HG03064 (cell line): Measurements from ENCODE around the gene KANK4.
"Not testable (repeated sequence)": the region's sequence is repeated elsewhere in the genome, so short reads cannot be mapped to it uniquely, and the experiment has no call there.

Experiments
- ATAC-seq: cut with Tn5 transposase; IDR thresholded peaks from one replicate; pipeline ENCODE4 v1.9.1; 2021; ENCODE audit warnings: low read depth; ENCODE audit not compliant: unreplicated experiment

The KANK4 gene

DNA sequence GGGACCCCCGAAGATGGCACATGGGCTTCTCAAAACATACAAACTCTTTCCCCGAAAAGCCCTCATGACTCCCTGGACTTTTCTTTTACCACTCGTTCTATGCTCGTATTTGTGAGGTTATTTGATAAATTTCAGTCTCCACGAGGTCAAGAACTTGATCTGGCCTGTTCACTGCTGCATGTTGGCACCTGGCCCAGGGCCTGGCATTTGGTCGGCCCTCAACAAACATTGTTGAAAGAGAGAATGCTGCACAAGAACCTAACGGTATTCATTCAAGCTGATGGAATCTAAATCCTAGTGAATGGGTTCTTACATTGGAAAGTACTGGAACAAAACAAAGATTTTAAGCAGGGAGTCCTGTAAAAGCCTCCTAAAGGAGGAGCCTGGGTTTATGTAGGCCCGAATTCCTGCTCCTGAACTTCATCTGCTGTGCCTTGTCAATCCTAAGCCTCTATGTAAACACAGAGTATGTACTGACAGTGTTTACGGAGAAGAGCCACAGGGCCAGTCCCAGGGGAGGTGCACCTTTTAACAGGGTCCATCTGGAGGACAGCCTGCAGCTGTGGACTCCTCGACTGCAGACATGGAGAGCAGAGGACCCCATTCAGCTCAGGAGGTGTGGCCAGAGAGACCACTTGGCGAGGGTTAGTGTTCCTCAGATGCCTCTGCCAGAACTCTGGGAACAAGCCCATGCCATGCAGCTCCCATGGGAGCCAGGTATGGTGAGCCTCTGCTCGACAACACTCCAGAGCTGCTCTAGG lies 77.7 kb downstream of the KANK4 start:
- no peak for ATAC-seq

DNA sequence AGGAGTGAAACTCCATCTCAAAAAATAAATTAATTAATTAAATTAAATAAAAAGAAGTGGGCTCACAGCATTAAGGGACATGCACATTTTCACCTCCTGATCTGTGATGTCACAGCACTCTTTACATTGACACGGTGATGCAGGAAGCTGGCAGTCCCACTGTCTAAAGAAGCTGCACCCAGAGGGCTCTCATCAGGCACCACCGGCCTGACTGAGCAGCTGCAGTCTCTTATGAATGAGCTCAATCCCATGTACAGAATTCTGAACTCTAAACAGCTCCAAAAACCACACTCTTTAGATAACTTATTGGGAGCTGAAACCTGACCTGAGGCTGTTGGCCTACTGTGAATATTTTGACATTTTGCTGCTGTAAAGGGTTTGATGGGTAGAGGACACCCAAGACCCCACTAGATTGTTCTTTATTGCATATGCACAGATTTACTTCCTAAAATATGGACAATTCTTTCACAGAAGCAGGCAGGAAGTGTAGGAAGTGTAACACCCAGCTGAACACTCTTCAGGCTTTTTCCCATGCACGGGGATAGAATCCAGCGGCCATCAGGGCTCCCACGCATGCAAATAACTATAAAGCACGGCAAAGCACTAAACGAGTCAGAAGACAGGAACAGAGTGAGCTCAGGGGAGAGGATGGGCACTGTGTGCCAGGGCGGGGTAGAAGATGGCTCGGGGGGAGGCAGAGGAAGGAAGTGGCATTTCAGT lies 78.4 kb downstream of the KANK4 start:
- no peak for ATAC-seq

DNA sequence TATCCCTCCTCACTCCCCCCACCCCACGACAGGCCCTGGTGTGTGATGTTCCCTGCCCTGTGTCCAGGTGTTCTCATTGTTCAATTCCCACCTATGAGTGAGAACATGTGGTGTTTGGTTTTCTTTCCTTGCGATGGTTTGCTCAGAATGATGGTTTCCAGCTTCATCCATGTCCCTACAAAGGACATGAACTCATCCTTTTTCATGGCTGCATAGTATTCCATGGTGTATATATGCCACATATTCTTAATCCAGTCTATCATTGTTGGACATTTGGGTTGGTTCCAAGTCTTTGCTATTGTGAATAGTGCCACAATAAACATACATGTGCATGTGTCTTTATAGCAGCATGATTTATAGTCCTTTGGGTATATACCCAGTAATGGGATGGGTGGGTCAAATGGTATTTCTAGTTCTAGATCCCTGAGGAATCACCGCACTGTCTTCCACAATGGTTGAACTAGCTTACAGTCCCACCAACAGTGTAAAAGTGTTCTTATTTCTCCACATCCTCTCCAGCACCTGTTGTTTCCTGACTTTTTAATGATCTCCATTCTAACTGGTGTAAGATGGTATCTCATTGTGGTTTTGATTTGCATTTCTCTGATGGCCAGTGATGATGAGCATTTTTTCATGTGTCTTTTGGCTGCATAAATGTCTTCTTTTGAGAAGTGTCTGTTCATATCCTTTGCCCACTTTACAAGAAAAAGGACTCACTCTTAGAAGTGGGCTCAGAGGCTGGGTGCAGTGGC lies 79.4 kb downstream of the KANK4 start:
- not testable (repeated sequence) for ATAC-seq

DNA sequence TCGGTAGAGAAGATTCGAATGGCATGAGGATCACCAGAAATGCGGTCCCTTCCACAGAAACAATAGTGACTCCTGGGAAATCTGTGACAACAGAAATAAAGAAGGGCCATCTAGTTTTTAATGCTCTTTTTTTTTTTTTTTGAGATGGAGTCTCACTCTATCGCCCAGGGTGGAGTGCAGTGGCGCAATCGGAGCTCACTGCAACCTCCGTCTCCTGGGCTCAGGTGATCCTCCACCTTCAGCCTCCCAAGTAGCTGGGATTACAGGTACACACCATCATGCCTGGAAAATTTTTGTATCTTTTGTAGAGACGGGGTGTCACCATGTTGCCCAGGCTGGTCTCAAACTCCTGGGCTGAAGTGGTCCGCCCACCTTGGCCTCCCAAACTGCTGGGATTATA lies 80.7 kb downstream of the KANK4 start:
- ATAC-seq, result no peak

GRCh38 chr1:62237950-62238374 lies 81.3 kb downstream of the KANK4 start:
- ATAC-seq, result no peak

- ATAC-seq, result no peak
These were observed 81.9 kb downstream of the KANK4 start for GRCh38 chr1:62237361-62237760.

DNA sequence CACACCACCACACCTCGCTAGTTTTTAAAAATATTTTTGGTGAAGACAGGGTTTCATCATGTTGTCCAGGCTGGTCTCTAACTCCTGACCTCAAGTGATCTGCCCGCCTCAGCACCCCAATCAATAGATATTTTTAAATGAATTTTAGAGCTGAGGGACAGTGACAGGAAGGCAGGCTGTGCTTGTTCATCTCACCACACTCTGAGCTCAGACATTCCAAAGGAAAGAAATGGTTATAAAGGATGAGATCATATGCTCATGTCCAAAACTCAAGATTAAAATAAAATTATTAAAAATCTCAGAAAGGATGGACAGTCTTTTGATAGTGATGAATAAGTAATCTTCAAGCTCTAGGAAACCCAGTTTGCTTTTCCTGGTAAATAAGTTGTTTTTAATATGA lies 83.7 kb downstream of the KANK4 start:
- no peak for ATAC-seq

DNA sequence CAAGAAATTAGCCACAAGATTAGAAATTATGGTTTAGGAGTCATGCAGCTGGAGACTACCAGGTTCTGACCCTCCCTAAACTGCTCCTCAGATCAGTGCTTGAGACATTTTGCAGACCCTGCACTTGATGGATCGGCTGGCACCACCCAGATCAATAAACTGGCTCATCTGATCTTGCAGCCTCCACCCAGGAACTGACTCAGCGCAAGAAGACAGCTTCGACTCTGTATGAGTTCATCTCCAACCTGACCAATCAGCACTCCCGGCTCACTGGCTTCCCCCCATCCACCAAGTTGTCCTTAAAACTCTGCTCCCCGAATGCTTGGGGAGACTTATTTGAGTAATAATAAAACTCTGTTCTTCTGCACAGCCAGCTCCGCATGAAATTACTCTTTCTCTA lies 84.5 kb downstream of the KANK4 start:
- ATAC-seq, result no peak

DNA sequence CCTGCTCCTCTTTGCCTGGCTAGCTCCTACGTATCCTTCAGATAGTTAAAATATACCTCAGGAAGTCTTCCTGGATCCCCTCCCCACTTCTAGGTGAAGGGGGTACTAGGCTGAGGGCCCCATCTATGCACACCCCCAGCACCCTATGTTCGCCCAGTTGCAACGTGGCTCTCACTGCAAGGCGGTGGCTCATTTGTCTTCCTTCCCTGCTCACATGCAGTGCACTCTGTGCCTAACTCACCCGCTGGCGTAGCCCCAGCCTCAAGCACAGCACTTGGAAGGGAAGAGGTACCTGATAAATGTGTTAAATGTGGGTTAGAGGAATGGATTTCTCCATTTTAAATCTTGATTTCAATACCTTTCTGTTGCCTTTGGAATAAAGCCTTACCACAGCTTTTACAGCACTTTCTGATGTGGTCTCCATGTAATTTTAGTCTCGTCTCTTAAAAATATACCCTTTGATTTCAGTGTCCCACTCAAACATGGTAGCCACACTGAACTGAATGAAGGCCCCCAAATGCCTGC lies 85.2 kb downstream of the KANK4 start:
- no peak for ATAC-seq

DNA sequence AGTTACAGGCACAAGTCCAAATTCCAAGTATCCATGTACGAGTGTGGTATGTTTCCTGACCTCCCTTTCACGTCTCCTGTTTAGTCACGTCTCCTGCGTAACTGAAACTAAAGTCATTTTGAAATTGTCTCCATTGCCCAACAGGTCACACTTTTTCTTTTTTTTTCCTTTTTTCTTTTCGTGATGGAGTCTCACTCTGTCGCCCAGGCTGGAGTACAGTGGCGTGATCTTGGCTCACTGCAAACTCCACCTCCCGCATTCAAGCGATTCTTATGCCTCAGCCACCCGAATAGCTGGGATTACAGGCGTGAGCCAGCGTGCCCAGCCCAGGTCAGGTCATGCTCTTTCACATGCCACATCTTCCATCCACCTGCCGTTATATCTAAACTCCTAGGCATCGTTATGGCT lies 86.4 kb downstream of the KANK4 start:
- no peak for ATAC-seq

- ATAC-seq, result no peak
These were observed 88.5 kb downstream of the KANK4 start for GRCh38 chr1:62230718-62231117.

DNA sequence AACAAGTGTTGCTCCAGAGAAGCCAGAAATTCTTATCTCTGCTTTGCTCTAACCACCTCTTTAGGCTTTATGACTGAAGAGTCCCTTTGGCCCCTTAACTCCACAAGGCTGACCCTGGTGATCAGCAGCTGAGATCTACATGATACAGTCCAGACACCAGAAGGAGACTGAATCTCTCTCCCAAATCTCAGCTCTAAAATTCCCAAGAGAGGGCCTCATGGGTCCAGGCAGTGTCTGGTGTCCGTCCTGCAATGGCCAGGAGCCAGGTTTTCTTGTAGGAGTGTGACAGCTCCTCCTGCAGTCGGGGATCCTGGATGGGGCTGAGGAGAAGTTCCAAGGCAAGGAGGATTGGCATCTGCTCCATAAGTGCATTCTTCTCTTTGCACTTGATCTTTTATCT lies 89.3 kb downstream of the KANK4 start:
- no peak for ATAC-seq

DNA sequence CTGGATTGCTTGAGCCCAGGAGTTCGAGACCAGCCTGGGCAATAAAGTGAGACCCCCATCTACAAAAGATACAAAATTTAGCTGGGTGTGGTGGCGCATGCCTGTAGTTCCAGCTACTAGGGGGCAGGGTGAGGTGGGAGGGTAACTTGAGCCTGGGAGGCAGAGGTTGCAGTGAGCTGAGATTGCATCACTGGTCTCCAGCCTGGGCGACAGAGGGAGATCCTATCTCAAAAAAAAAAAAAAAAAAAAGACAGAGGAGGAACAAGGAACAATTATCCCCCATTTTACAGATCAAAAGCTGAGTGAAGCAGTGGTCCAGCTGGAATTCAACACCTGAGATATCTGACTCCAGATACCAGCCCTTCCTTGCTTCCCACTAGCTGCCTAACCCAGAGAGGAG lies 89.8 kb downstream of the KANK4 start:
- ATAC-seq, result no peak

- no peak for ATAC-seq
These were observed 90.4 kb downstream of the KANK4 start for GRCh38 chr1:62228883-62229187.

DNA sequence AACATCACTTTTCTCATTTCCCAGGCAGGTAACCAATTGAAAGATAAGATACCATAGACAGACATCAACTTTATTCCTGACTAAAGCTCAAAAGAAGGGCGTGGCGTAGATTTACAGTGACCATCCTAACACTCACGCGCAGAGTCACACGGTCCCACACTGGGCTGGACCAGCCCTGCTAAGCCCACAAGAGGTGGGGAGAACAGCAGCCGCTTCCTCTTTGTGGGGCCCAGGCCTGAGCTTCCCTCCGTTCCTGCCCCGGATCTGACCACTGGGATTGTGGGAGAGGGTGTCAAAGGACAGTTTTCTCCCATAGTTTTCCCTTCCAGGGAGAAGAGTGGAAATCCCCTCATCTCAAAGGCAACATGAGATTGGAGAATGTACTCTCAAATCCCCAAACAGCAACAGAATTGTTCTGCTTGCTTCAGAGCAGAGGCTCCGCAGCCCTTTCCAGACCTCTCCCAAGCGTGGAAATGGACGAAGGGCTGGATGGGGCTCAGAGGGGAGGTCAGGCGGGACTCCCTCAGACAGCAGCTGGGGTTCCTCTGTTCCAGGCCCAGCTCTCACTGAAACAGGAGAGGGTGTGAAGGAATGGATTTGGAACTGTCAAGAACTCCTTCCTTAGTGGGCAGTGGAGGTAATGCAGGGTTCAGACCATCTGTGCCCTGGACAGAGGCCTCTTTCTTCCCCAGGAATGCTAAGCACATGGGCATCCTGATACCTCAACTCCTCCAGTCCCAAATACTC lies 90.9 kb downstream of the KANK4 start:
- no peak for ATAC-seq

DNA sequence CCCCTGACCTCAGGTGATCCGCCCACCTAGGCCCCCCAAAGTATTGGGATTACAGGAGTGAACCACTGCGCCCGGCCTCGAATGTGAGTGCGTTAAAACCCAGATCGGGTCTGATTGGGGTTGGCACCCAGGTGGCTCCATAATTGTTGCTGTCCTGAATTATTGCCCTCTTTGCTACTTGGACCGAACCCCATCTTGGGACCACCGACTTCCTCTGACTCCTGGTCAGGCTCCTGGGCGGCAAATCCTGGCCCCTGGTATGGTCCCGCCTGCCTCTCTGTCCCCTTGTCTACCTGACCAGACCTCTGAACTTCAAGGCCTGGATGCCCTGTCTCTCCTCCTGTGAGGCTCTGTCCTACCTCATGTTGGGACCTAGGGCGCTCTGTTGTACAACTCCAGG lies 91.7 kb downstream of the KANK4 start:
- no peak for ATAC-seq

- ATAC-seq, result no peak
These were observed 95.1 kb downstream of the KANK4 start for GRCh38 chr1:62224182-62224581.

- no peak for ATAC-seq
These were observed 96.9 kb downstream of the KANK4 start for GRCh38 chr1:62222321-62222720.

- no peak for ATAC-seq
These were observed 98.1 kb downstream of the KANK4 start for GRCh38 chr1:62221171-62221570.

GRCh38 chr1:62220456-62220855 lies 98.8 kb downstream of the KANK4 start:
- ATAC-seq, result not testable (repeated sequence)

DNA sequence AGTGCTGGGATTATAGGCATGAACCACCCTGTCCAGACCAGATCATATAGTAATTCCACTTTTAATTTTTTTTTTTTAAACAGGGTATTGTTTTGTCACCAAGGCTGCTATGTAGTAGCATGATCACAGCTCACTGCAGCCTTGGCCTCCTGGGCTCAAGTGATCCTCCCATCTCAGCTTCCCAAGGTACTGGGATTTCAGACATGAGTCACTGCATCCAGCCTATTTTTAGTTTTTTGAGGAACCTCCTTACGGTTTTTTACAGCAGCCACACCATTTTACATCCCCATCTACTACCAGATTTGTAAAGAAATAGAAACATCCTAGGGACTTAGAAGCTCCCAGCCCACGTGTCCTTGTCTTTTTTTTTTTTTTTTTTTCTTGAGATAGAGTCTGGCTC lies 100.6 kb downstream of the KANK4 start:
- no peak for ATAC-seq
